Esophagus muscularis mucosa (tissue), 4 donors: ENCODE data around the gene ASTN2. TPM values are rescaled to one million over a fixed set of nuclear protein-coding genes. Genes with fewer than 3 reads are reported as not detected.

ENCODE experiments used
- DNase-seq: peaks from one replicate; pipeline ENCODE4 v3.0.0-alpha.2; 2017; ENCODE audit errors: extremely low spot score
- H3K27ac ChIP-seq, 4 donors: fragments of 200-600 bp; sonication (generic); replicated peaks in 1 of 4; 1 replicate in 3 of 4; 2 replicates in 1 of 4; pipeline ENCODE4 v1.5.1; 2016 to 2019; ENCODE audit warnings: mild to moderate bottlenecking in 1 of 4
- H3K27me3 ChIP-seq, 4 donors: fragments of 200-600 bp; sonication (generic); one replicate each; pipeline versions ENCODE4 v1.5.1 to v1.6.0; 2016 to 2019
- H3K36me3 ChIP-seq, 4 donors: fragments of 200-600 bp; sonication (generic); one replicate each; pipeline ENCODE4 v1.5.1; 2016 to 2019
- H3K4me1 ChIP-seq, 4 donors: fragments of 200-600 bp; sonication (generic); one replicate each; pipeline ENCODE4 v1.5.1; 2016 to 2019
- H3K4me3 ChIP-seq, 4 donors: fragments of 200-600 bp; sonication (generic); 1 replicate in 2 of 4; 2 replicates in 2 of 4; pipeline ENCODE4 v1.5.1; 2016 to 2019; ENCODE audit warnings: mild to moderate bottlenecking in 4 of 4, moderate library complexity in 1 of 4
- H3K9me3 ChIP-seq, 4 donors: fragments of 200-600 bp; sonication (generic); 1 replicate in 3 of 4; 2 replicates in 1 of 4; pipeline ENCODE4 v1.5.1; 2016 to 2019
- CTCF ChIP-seq, 3 experiments: fragments of 200-600 bp in 2 of 3; fragments of 450-650 bp in 1 of 3; sonication (generic) in 2 of 3; IDR thresholded peaks; one replicate each; pipeline ENCODE4 v1.5.1; 2017 to 2019; ENCODE audit warnings: antibody characterized with exemption in 3 of 3, mild to moderate bottlenecking in 2 of 3, moderate library complexity in 1 of 3
- EP300 ChIP-seq: sonication (generic); formaldehyde crosslinking; IDR thresholded peaks from one replicate; pipeline ENCODE4 v1.6.1; 2017; ENCODE audit warnings: antibody characterized with exemption
- POLR2A ChIP-seq: fragments of 450-650 bp; IDR thresholded peaks from one replicate; pipeline ENCODE4 v1.6.1; 2017; ENCODE audit warnings: antibody characterized with exemption, moderate library complexity, mild to moderate bottlenecking, low read depth
- POLR2AphosphoS5 ChIP-seq, 2 donors: sonication (generic); formaldehyde crosslinking; IDR thresholded peaks; one replicate each; pipeline ENCODE4 v1.6.1; 2017; ENCODE audit warnings: antibody characterized with exemption in 2 of 2
- whole genome bisulfite sequencing: methylation state at CpG from one replicate; pipeline ENCODE4 v1.1.5; 2018; 5-methylcytosine and 5-hydroxymethylcytosine counted together
- intact Hi-C: fragments of 100-400 bp; cut with DNase I; formaldehyde crosslinking; loops from one replicate; pipeline ENCODE4 v1.15.1; 2023
- total RNA-seq, 4 donors: library from RNA; depleted of rRNA; stranded (reverse); fragments of >200 nt; gene quantifications; one replicate each; pipeline versions ENCODE4 v1.1.0 to v1.2.1, GENCODE V29; 2016

ASTN2 gene
- total RNA-seq, 4 donors from 2014 or later: 4.2 to 6.9 (median 5.5) TPM

DNA sequence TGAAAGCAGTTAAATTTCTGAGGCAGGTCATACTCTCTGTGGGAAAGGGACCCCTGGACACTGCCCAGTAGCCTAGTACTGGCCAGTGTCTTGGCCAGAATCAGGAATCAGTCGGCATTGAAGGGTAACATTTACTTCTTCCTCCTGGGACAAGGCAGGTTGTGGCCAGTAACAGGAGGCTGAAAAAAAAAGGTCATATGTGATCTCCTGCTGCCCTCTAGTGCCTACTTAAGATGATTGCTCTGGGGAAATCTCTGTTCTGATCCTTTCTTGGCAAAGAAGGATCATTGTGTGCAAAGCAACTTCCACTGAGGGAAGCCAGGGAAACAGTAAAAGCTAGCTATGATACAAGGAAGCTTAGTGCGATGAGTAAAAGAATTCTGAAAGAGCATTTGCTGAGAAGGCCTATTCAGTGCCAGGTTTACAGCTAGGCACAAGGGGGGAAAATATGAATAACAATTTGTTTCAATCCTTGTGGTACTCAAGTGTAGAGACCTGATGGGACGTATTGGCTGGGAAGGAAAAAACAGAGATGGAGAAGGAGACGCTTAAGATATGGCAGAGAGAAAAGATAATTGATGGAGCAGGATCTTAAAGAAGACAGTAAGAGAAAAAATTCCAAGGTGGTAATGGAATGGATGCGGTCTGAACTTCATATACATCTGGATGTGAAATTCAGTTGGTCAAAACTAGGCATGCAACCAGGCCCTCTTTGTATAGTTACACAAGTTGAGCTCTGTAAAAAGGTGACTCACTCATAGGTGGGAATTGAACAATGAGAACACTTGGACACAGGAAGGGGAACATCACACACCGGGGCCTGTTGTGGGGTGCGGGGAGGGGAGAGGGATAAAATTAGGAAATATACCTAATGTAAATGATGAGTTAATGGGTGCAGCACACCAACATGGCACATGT, 753.6 kb downstream of the ASTN2 start:
- DNase-seq: no peak
- Histone ChIP-seq H3K4me1 (peaks cover 6 to 19% (median 10%) of the 10 kb centered on the region in 4 donors), H3K36me3 (no peaks in the 10 kb centered on the region), H3K27ac (no peak overlapping the region), H3K9me3 (no peaks in the 10 kb centered on the region), H3K27me3 (no peaks in the 10 kb centered on the region), H3K4me3 (no peak overlapping the region)
- TF ChIP-seq CTCF (IDR thresholded peaks at IDR 0.05) (peak; percentile 66 to 72 (median 66)), EP300 (no peak)
- intact Hi-C loops: loop anchor here (5.0 kb wide), 2 partner anchors 509 to 1069 kb away; partner anchors contain the start of gene PAPPA
- WGBS: 57% methylated on average over 7 of the region's 7 CpGs

DNA sequence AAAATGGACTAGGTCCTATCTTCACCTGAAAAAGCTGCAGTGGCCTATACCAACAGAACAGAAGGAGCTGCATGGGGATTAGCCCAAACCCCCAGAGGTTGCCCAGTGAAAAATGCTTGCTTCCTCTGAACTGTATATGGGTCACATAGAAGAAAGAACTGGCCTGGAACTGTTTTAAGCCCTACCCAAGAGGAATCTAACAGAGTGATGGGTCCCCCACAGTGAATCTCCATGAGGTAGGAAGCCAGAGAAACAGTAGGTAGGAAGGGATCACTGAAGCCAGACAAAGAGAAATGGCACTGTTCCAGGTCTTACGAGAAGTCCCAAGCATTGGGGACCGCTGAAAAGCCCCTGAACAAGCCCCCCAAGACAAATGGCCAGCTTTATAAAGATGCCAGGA, 756.6 kb downstream of the ASTN2 start:
- no peaks in the 10 kb centered on the region for H3K27me3 ChIP-seq
- WGBS: 95% methylated on average over 2 of the region's 2 CpGs
- no peak overlapping the region for H3K4me3 ChIP-seq
- intact Hi-C loops: no loop called here
- peaks cover 4 to 20% (median 12%) of the 10 kb centered on the region in 4 donors for H3K4me1 ChIP-seq
- no peak for DNase-seq
- no peaks in the 10 kb centered on the region for H3K36me3 ChIP-seq
- no peak overlapping the region for H3K27ac ChIP-seq
- no peaks in the 10 kb centered on the region for H3K9me3 ChIP-seq
- TF ChIP-seq POLR2A: no peak
- no peak for TF ChIP-seq CTCF (IDR thresholded peaks at IDR 0.05)
- no peak for TF ChIP-seq EP300
- no peak for TF ChIP-seq POLR2AphosphoS5 (IDR thresholded peaks at IDR 0.05)

DNA sequence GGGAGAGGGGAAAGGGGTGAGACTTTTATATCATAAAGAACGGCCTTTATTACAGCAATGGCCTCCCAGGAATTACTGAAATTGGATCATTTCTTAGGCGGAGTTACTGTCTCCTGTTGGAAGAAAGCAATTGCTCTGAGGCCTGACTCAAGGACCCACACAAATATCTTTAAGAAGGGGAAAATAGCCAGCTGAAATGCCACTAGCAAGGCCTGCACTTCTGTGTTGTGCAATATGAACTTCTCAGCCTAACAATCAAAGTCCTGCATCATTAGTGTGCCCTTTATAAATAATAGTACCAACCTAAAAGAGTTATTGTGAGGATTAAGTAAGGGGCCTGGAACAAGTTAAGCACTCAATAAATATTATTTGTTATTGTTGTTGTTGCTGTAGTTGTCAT, 757.9 kb downstream of the ASTN2 start:
- H3K9me3 ChIP-seq: no peaks in the 10 kb centered on the region
- TF ChIP-seq EP300 (no peak), CTCF (IDR thresholded peaks at IDR 0.05) (no peak), POLR2AphosphoS5 (IDR thresholded peaks at IDR 0.05) (no peak)
- no peaks in the 10 kb centered on the region for H3K27me3 ChIP-seq
- H3K4me1 ChIP-seq: peaks cover 4 to 20% (median 12%) of the 10 kb centered on the region in 4 donors
- intact Hi-C loops: no loop called here
- no peak overlapping the region for H3K4me3 ChIP-seq
- no peaks in the 10 kb centered on the region for H3K36me3 ChIP-seq
- WGBS: 82% methylated on average over 2 of the region's 2 CpGs
- no peak for DNase-seq
- H3K27ac ChIP-seq: peak overlapping the region in 2 of 4 donors; percentile 9 to 46

- intact Hi-C loops: no loop called here
- Histone ChIP-seq H3K9me3 (no peaks in the 10 kb centered on the region), H3K4me3 (no peak overlapping the region), H3K27me3 (no peaks in the 10 kb centered on the region), H3K27ac (peak overlapping the region in 2 of 4 donors; percentile 9 to 46), H3K4me1 (peaks cover 4 to 20% (median 12%) of the 10 kb centered on the region in 4 donors), H3K36me3 (peaks cover 0 to under 1% (median 0%) of the 10 kb centered on the region in 4 donors)
- no peak for DNase-seq
- TF ChIP-seq POLR2A: no peak
- no peak for TF ChIP-seq CTCF (IDR thresholded peaks at IDR 0.05)
- no peak for TF ChIP-seq EP300
- no peak for TF ChIP-seq POLR2AphosphoS5 (IDR thresholded peaks at IDR 0.05)
- WGBS: 33% methylated on average over 5 of the region's 5 CpGs
These were observed 758.3 kb downstream of the ASTN2 start for GRCh38 chr9:116656501-116656971.
